Neural cell (in vitro differentiated cells): ENCODE data around the gene PEX6. TPM values are rescaled to one million over a fixed set of nuclear protein-coding genes. Genes with fewer than 3 reads are reported as not detected.

ENCODE experiments used
- H2AFZ ChIP-seq: fragments of 200-600, 300-800 bp; sonication (generic), shearing (Covaris generic); 2 replicates; pipeline ENCODE4 v1.6.0; 2014; ENCODE audit warnings: low read depth, mild to moderate bottlenecking, antibody characterized with exemption, low read length, moderate library complexity
- H3F3A ChIP-seq: fragments of 200-600 bp; shearing (Covaris generic); 2 replicates; pipeline ENCODE4 v1.6.1; 2016; ENCODE audit warnings: mild to moderate bottlenecking, moderate library complexity, mixed read lengths, antibody characterized with exemption, low read length; ENCODE audit not compliant: insufficient read depth, poor library complexity, severe bottlenecking
- H3K27ac ChIP-seq: fragments of 200-600, 300-800 bp; sonication (generic), shearing (Covaris generic); 2 replicates; pipeline ENCODE4 v1.5.1; 2014; ENCODE audit warnings: mild to moderate bottlenecking, low read length, moderate library complexity
- H3K27me3 ChIP-seq: fragments of 300-800, 200-600 bp; sonication (generic), shearing (Covaris generic); 2 replicates; pipeline ENCODE4 v1.6.0; 2014; ENCODE audit warnings: mild to moderate bottlenecking, low read depth, low read length, moderate library complexity; ENCODE audit not compliant: insufficient read depth
- H3K36me3 ChIP-seq: fragments of 300-800, 200-600 bp; sonication (generic), shearing (Covaris generic); 2 replicates; pipeline ENCODE4 v1.5.1; 2014; ENCODE audit warnings: mild to moderate bottlenecking, antibody characterized with exemption, low read length, moderate library complexity; ENCODE audit not compliant: insufficient read depth
- H3K4me2 ChIP-seq: fragments of 300-800, 200-600 bp; sonication (generic), shearing (Covaris generic); 2 replicates; pipeline ENCODE4 v1.6.0; 2014; ENCODE audit warnings: mild to moderate bottlenecking, low read length
- H3K4me3 ChIP-seq: fragments of 300-800, 200-600 bp; sonication (generic), shearing (Covaris generic); 2 replicates; pipeline ENCODE4 v1.5.1; 2014; ENCODE audit warnings: mild to moderate bottlenecking, low read length, moderate library complexity
- H3K79me2 ChIP-seq: fragments of 200-600 bp; shearing (Covaris generic); replicated peaks from 2 replicates; pipeline ENCODE4 v1.6.0; 2014; ENCODE audit warnings: mild to moderate bottlenecking, low read length, moderate library complexity; ENCODE audit not compliant: insufficient read depth
- H3K9ac ChIP-seq: fragments of 300-800, 200-600 bp; sonication (generic), shearing (Covaris generic); 2 replicates; pipeline ENCODE4 v1.6.1; 2016; ENCODE audit warnings: mild to moderate bottlenecking, low read length, mixed read lengths
- H3K9me2 ChIP-seq: fragments of 200-600 bp; shearing (Covaris generic); 2 replicates; pipeline ENCODE4 v1.6.1; 2016; ENCODE audit warnings: mild to moderate bottlenecking, low read length, mixed read lengths; ENCODE audit not compliant: insufficient read depth
- H3K9me3 ChIP-seq: fragments of 200-600, 300-800 bp; sonication (generic), shearing (Covaris generic); 2 replicates; pipeline ENCODE4 v1.6.1; 2016; ENCODE audit warnings: mild to moderate bottlenecking, mixed run types, low read length, moderate library complexity, mixed read lengths
- H4K20me1 ChIP-seq: fragments of 200-600 bp; shearing (Covaris generic); 2 replicates; pipeline ENCODE4 v1.6.1; 2016; ENCODE audit warnings: mild to moderate bottlenecking, mixed run types; ENCODE audit not compliant: insufficient read depth
- EP300 ChIP-seq: fragments of 450-650 bp; conservative IDR thresholded peaks from 2 replicates; pipeline ENCODE4 v1.6.1; 2014; ENCODE audit warnings: antibody characterized with exemption, mild to moderate bottlenecking, moderate library complexity; ENCODE audit not compliant: poor library complexity, severe bottlenecking
- POLR2AphosphoS5 ChIP-seq: IDR thresholded peaks from 2 replicates; pipeline ENCODE4 v1.6.1; 2012
- RAD21 ChIP-seq: fragments of 450-650 bp; conservative IDR thresholded peaks from 2 replicates; pipeline ENCODE4 v1.6.1; 2014; ENCODE audit warnings: antibody characterized with exemption, mild to moderate bottlenecking, moderate library complexity
- SMC3 ChIP-seq: fragments of 450-650 bp; conservative IDR thresholded peaks from 2 replicates; pipeline ENCODE4 v1.6.1; 2014; ENCODE audit warnings: antibody characterized with exemption, mild to moderate bottlenecking, moderate library complexity; ENCODE audit not compliant: poor library complexity
- TAF1 ChIP-seq: IDR thresholded peaks from 2 replicates; pipeline ENCODE4 v1.6.1; 2012; ENCODE audit warnings: low read depth
- polyA plus RNA-seq: library from polyadenylated mRNA; depleted of rRNA; stranded (reverse); fragments of >200 nt; gene quantifications from 2 replicates; pipeline ENCODE4 v1.2.3, GENCODE V29; 2014
- TF ChIP-seq, protein P1 (sequence below): fragments of 450-650 bp; IDR thresholded peaks from 2 replicates; pipeline ENCODE4 v1.5.1; 2014; ENCODE audit warnings: antibody characterized with exemption, mild to moderate bottlenecking, moderate library complexity; ENCODE audit not compliant: poor library complexity, severe bottlenecking

PEX6 gene
- polyA plus RNA-seq, 1 donor from 2014 or later, result 20.4 TPM

- TF ChIP-seq, protein P1, sequence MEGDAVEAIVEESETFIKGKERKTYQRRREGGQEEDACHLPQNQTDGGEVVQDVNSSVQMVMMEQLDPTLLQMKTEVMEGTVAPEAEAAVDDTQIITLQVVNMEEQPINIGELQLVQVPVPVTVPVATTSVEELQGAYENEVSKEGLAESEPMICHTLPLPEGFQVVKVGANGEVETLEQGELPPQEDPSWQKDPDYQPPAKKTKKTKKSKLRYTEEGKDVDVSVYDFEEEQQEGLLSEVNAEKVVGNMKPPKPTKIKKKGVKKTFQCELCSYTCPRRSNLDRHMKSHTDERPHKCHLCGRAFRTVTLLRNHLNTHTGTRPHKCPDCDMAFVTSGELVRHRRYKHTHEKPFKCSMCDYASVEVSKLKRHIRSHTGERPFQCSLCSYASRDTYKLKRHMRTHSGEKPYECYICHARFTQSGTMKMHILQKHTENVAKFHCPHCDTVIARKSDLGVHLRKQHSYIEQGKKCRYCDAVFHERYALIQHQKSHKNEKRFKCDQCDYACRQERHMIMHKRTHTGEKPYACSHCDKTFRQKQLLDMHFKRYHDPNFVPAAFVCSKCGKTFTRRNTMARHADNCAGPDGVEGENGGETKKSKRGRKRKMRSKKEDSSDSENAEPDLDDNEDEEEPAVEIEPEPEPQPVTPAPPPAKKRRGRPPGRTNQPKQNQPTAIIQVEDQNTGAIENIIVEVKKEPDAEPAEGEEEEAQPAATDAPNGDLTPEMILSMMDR, result no peak
Observed at GRCh38 chr6:42915732-42916131, 63.2 kb downstream of the PEX6 start, which contains the start of gene PTCRA (continued).

GRCh38 chr6:42914546-42914945 lies 64.4 kb downstream of the PEX6 start:
- Histone ChIP-seq H3F3A (no peaks in the 10 kb centered on the region), H3K9me3 (no peaks in the 10 kb centered on the region), H3K79me2 (no peaks in the 10 kb centered on the region), H3K27ac (no peak overlapping the region), H3K27me3 (no peaks in the 10 kb centered on the region), H3K36me3 (no peaks in the 10 kb centered on the region), H4K20me1 (no peaks in the 10 kb centered on the region), H3K4me3 (no peak overlapping the region), H3K9ac (no peak overlapping the region), H3K9me2 (no peaks in the 10 kb centered on the region), H2AFZ (no peak overlapping the region), H3K4me2 (no peak overlapping the region)
- TF ChIP-seq RAD21 (no peak), POLR2AphosphoS5 (no peak), SMC3 (no peak), TAF1 (no peak), EP300 (no peak)
- TF ChIP-seq, protein P1, result no peak

Other genes starting within 250 kb of the PEX6 start
- 112 and 125 TPM in 2 replicates for gene TBCC, start 233.1 kb downstream of the PEX6 start, polyA plus RNA-seq
- gene BICRAL, start 197.1 kb downstream of the PEX6 start, polyA plus RNA-seq, result 6.7 and 8.2 TPM in 2 replicates
- gene RPL7L1, start 99.6 kb downstream of the PEX6 start, polyA plus RNA-seq, result 84.6 and 88.5 TPM in 2 replicates
- not detected in 2 replicates for gene PTCRA, start 63.1 kb downstream of the PEX6 start, polyA plus RNA-seq
- gene CNPY3, start 49.7 kb downstream of the PEX6 start, polyA plus RNA-seq, result 26.4 and 37.3 TPM in 2 replicates
- gene GNMT, start 18.4 kb downstream of the PEX6 start, polyA plus RNA-seq, result 0.30 and 0.97 TPM in 2 replicates
- 41.1 and 43.7 TPM in 2 replicates for gene PPP2R5D, start 5.4 kb upstream of the PEX6 start, polyA plus RNA-seq
- 115 and 119 TPM in 2 replicates for gene MEA1, start 34.8 kb upstream of the PEX6 start, polyA plus RNA-seq
- gene KLHDC3, start 35.1 kb upstream of the PEX6 start, polyA plus RNA-seq, result 232 and 244 TPM in 2 replicates
- 73.1 and 79.2 TPM in 2 replicates for gene RRP36, start 42.4 kb upstream of the PEX6 start, polyA plus RNA-seq
- 25.7 and 32.2 TPM in 2 replicates for gene CUL7, start 74.7 kb upstream of the PEX6 start, polyA plus RNA-seq
- gene MRPL2, start 80.3 kb upstream of the PEX6 start, polyA plus RNA-seq, result 17.2 and 22.5 TPM in 2 replicates
- gene KLC4, start 80.5 kb upstream of the PEX6 start, polyA plus RNA-seq, result 74.0 and 75.3 TPM in 2 replicates
- 32.5 and 47.4 TPM in 2 replicates for gene PTK7, start 97.1 kb upstream of the PEX6 start, polyA plus RNA-seq
- gene SRF, start 192.1 kb upstream of the PEX6 start, polyA plus RNA-seq, result 24.8 and 28.9 TPM in 2 replicates
- 65.0 and 79.0 TPM in 2 replicates for gene CUL9, start 203.0 kb upstream of the PEX6 start, polyA plus RNA-seq